Activated CD4-positive, alpha-beta T cell treated with anti-CD3 and anti-CD28 coated beads, Interleukin-2, Interleukin-4, amounts not matched to agents 100 ng/mL and 50 ng/mL, durations not matched to agents 16 hours and 8 hours (primary cell): Measurements from ENCODE around the gene NNAT.

Source experiments
- DNase-seq: peaks from one replicate; pipeline ENCODE4 v3.0.0-alpha.2; 2020; ENCODE audit warnings: low spot score

NNAT gene

GRCh38 chr20:37502654-37503053 lies 18.4 kb upstream of the NNAT start:
- DNase-seq, result no peak

- no peak for DNase-seq
Measured at GRCh38 chr20:37503256-37503927, 17.7 kb upstream of the NNAT start.

- DNase-seq, result no peak
Measured at GRCh38 chr20:37504404-37505096, 16.5 kb upstream of the NNAT start.

GRCh38 chr20:37505263-37506151 lies 15.5 kb upstream of the NNAT start:
- no peak for DNase-seq

GRCh38 chr20:37506152-37506725 lies 14.8 kb upstream of the NNAT start:
- no peak for DNase-seq

- no peak for DNase-seq
Measured at GRCh38 chr20:37510226-37510625, 10.8 kb upstream of the NNAT start.

- no peak for DNase-seq
Measured at GRCh38 chr20:37511610-37512275, 9.3 kb upstream of the NNAT start.

DNA sequence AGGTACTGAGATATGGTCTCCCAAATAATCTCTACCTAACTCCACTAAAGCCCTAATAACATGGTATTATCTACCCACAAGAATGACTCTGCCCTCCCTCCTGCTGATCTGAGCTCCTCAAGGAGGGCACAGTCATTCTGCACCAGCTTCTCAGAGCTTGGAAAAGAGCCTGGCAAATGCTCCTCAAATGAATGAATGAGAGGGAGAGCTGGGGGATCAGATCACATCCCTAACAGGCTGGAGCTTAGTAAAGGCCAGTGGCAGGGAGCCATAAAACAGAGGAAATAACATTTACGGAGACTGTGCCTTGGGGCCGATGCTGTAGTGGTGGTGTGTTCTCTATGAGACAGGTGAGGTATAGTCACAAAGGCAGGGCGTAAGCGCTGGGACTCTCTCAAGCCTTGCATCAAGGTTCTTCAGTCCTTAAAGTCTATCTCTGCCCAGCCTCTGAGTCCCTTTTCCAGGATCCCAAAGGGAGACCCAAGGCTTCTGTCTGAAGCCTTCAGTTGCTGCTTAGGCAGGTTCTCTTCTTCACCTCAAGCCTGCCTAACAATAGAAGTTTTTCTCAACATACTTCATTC lies 7.2 kb upstream of the NNAT start:
- no peak for DNase-seq

- DNase-seq, result no peak
Measured at GRCh38 chr20:37515876-37516275, 5.2 kb upstream of the NNAT start.

DNA sequence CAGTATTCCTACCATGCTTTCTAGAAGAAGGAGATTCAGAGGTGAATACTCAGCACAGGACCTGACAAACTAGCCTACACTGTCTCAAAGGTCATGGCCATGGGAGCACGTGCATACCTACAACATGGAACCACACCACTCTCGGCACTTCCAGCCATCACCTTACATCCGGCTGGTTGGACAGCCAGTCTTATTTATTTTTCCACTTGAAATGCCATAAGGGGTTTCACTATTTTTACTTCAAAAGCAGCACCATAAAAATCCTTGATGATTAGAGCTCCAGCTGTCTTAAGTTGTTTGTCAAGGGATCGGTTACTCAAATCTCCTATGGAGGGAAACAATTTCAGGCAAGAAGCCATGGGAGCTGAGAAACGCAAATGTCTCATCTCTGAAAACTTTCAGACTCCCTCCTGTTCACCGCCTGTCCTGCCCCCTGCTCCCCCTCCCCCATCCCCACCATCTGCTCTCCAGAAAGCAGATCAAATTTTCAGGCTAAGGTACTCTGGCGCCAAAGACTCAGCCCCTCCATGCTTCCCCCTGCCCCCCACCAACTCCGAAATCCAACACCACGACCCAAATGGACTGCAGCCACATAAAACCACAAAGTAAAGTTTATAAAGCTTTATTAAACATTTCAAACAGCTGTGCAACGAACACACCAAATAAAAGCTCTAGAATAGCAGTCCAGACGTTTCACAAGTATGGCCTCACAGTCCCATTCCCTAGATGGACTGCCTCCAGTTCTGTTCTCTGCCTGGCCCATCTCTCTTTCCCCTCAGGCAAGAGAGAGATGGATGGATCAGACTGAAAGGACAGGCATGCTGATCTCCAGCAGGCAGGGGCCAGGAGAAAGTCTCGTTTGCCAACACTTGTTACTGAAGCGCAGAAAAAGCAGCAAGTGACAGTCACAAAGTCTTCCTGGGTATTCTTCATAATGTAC lies 4.0 kb upstream of the NNAT start:
- no peak for DNase-seq

DNA sequence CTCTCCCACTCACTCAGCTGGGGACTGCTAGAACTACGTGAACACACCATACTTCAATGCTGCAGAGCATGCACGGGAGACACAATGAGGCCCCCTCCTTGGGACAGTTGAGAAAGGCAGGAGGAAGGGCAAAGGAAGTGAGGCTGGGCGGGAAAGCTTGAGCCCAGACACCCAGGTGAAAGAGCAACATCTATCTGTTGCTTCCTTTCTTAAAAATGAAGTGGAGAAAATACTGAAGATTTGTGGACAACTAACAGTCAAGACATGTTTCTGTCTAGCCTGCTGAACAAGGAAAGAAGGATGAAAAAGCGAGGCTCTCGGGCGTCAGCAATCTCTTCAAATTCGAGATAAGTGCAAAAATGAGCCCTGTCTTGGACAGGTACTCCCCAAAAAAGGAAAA lies 3.0 kb upstream of the NNAT start:
- no peak for DNase-seq

DNA sequence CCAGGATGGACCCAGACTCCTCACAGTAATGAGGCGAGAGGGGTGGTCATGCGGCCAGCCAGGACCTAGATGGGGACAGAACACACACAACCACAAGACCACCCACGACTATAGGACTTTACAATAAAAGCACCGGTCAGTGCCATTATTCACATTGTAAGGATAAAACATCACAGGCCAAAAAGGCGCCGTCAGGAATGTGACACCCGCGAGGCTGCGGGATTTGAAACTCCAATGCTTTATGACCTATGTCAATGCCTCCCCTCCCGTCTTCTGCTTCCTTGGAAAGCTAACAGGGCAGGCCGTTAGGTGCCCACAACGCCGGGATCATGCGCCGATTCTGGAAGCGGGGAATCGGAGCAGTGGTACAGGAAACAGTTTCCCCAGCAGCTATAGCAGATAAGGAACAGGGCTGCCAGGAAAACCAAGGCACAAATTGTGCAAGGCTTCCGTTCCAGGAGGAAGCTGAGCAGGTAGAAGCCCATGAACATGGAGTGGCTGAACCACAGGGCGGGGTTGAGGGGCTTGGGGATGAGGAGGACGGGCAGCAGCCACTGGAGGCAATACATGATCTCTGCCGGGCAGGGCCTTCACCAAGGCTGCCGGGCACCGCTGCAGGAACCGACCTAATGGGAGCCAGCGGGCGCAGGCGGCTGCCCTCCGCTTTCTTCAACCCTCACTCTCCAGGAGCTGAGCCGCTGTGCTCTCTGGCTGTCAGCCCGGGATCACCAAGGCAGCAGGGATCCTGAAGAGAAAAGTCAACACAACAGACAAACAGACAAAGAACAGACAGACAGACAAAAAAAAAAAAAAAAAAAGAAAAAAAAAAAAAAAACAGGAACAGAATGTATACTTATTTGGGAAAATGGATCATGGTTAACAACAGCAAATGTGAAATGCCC lies 2.2 kb upstream of the NNAT start:
- no peak for DNase-seq

GRCh38 chr20:37519508-37520418 lies 1.3 kb upstream of the NNAT start:
- DNase-seq, result no peak

- no peak for DNase-seq
Measured at GRCh38 chr20:37520419-37520955, 563 bp upstream of the NNAT start.

- DNase-seq, result no peak
Measured at GRCh38 chr20:37522260-37523011, 1.4 kb downstream of the NNAT start.

DNA sequence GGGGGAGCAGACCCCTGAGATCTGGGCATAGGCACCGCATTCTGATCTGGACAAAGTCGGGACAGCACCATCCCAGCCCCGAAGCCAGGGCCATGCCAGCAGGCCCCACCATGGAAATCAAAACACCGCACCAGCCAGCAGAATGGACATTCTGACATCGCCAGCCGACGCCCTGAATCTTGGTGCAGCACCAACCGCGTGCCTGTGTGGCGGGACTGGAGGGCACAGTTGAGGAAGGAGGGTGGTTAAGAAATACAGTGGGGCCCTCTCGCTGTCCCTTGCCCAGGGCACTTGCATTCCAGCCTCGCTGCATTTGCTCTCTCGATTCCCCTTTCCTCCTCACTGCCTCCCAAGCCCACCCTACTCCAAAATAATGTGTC lies 2.0 kb downstream of the NNAT start:
- no peak for DNase-seq
